SJSA1 (cell line): Measurements from ENCODE around the gene BRMS1L. TPM values are rescaled to one million over a fixed set of nuclear protein-coding genes. Genes with fewer than 3 reads are reported as not detected.
"Not testable (repeated sequence)": the region's sequence is repeated elsewhere in the genome, so short reads cannot be mapped to it uniquely, and the experiment has no call there.

ENCODE experiments used
- DNase-seq, 2 experiments: peaks; one replicate each; pipeline ENCODE4 v3.0.0-alpha.2; 2015 to 2020; ENCODE audit warnings: low spot score in 2 of 2, low read depth in 1 of 2
- H3K27ac ChIP-seq: fragments of 250-450 bp; sonication (Bioruptor Pico); 2 replicates; pipeline ENCODE4 v1.5.1; 2020; ENCODE audit warnings: mild to moderate bottlenecking, moderate library complexity
- H3K27me3 ChIP-seq: fragments of 250-450 bp; sonication (Bioruptor Pico); replicated peaks from 2 replicates; pipeline ENCODE4 v1.5.1; 2020; ENCODE audit warnings: mild to moderate bottlenecking, moderate library complexity
- H3K36me3 ChIP-seq: fragments of 250-450 bp; sonication (Bioruptor Pico); 2 replicates; pipeline ENCODE4 v1.5.1; 2020; ENCODE audit warnings: mild to moderate bottlenecking
- H3K4me1 ChIP-seq: fragments of 250-450 bp; sonication (Bioruptor Pico); replicated peaks from 2 replicates; pipeline ENCODE4 v1.6.1; 2021; ENCODE audit warnings: mild to moderate bottlenecking
- H3K4me3 ChIP-seq: fragments of 250-450 bp; sonication (Bioruptor Pico); 2 replicates; pipeline ENCODE4 v1.5.1; 2020; ENCODE audit warnings: mild to moderate bottlenecking
- H3K9me3 ChIP-seq: fragments of 250-450 bp; sonication (Bioruptor Pico); replicated peaks from 2 replicates; pipeline ENCODE4 v1.5.1; 2020; ENCODE audit warnings: mild to moderate bottlenecking
- total RNA-seq: library from RNA; depleted of rRNA; stranded (reverse); fragments of >200 nt; shearing (Covaris generic); gene quantifications from 2 replicates; pipeline ENCODE4 v1.2.3, GENCODE V29; 2014; rRNA removed

BRMS1L gene
- total RNA-seq: 3.7 and 9.9 TPM in 2 replicates

GRCh38 chr14:35826218-35826951, at the start of gene BRMS1L:
TSS of gene BRMS1L (plus strand) at chr14:35826338. CDS start at chr14:35826517, 179 bp downstream.
- peaks cover 3% of the 10 kb centered on the region for H3K36me3 ChIP-seq
- peak; percentile 91 to 98 for DNase-seq
- no peaks in the 10 kb centered on the region for H3K9me3 ChIP-seq
- H3K27ac ChIP-seq: peak within 1 kb of the TSS; percentile 78
- H3K4me3 ChIP-seq: peak within 1 kb of the TSS; percentile 70
- peaks cover 3% of the 10 kb centered on the region; the same call in 1 of the 2 replicates for H3K4me1 ChIP-seq
- no peaks in the 10 kb centered on the region for H3K27me3 ChIP-seq

- Histone ChIP-seq H3K27ac (no peak overlapping the region), H3K4me3 (no peak overlapping the region), H3K4me1 (no peaks in the 10 kb centered on the region), H3K36me3 (no peaks in the 10 kb centered on the region), H3K27me3 (no peaks in the 10 kb centered on the region), H3K9me3 (no peaks in the 10 kb centered on the region)
- no peak for DNase-seq
Measured at GRCh38 chr14:35776823-35777222, 49.3 kb upstream of the BRMS1L start.

- H3K4me1 ChIP-seq, H3K36me3 ChIP-seq, H3K27ac ChIP-seq, H3K9me3 ChIP-seq, DNase-seq, H3K27me3 ChIP-seq, H3K4me3 ChIP-seq: not testable (repeated sequence)
Measured at GRCh38 chr14:35777550-35777949, 48.6 kb upstream of the BRMS1L start.

GRCh38 chr14:35779368-35779767, 46.8 kb upstream of the BRMS1L start:
- no peaks in the 10 kb centered on the region for H3K27me3 ChIP-seq
- no peak for DNase-seq
- H3K36me3 ChIP-seq: no peaks in the 10 kb centered on the region
- no peaks in the 10 kb centered on the region for H3K9me3 ChIP-seq
- no peaks in the 10 kb centered on the region for H3K4me1 ChIP-seq
- H3K4me3 ChIP-seq: no peak overlapping the region
- no peak overlapping the region for H3K27ac ChIP-seq

- H3K4me1 ChIP-seq: peaks cover 7% of the 10 kb centered on the region; the same call in 1 of the 2 replicates
- no peaks in the 10 kb centered on the region for H3K9me3 ChIP-seq
- no peak overlapping the region for H3K4me3 ChIP-seq
- no peaks in the 10 kb centered on the region for H3K36me3 ChIP-seq
- DNase-seq: no peak
- H3K27ac ChIP-seq: no peak overlapping the region
- H3K27me3 ChIP-seq: no peaks in the 10 kb centered on the region
Measured at GRCh38 chr14:35783699-35784098, 42.4 kb upstream of the BRMS1L start.

- Histone ChIP-seq H3K27me3 (no peaks in the 10 kb centered on the region), H3K4me3 (no peak overlapping the region), H3K27ac (no peak overlapping the region), H3K4me1 (peaks cover 7% of the 10 kb centered on the region; the same call in 1 of the 2 replicates), H3K36me3 (no peaks in the 10 kb centered on the region), H3K9me3 (no peaks in the 10 kb centered on the region)
- no peak for DNase-seq
Measured at GRCh38 chr14:35786856-35787255, 39.3 kb upstream of the BRMS1L start.

GRCh38 chr14:35789651-35790050, 36.5 kb upstream of the BRMS1L start:
- H3K4me3 ChIP-seq: no peak overlapping the region
- H3K27me3 ChIP-seq: no peaks in the 10 kb centered on the region
- no peak for DNase-seq
- no peaks in the 10 kb centered on the region for H3K9me3 ChIP-seq
- H3K27ac ChIP-seq: no peak overlapping the region
- H3K36me3 ChIP-seq: no peaks in the 10 kb centered on the region
- H3K4me1 ChIP-seq: peaks cover 7% of the 10 kb centered on the region; the same call in 1 of the 2 replicates

- H3K27ac ChIP-seq: no peak overlapping the region
Measured at GRCh38 chr14:35797796-35798195, 28.3 kb upstream of the BRMS1L start.

GRCh38 chr14:35806006-35806907, 19.9 kb upstream of the BRMS1L start:
- Histone ChIP-seq H3K4me3 (no peak overlapping the region), H3K27me3 (no peaks in the 10 kb centered on the region), H3K4me1 (peaks cover 12% of the 10 kb centered on the region), H3K9me3 (no peaks in the 10 kb centered on the region), H3K36me3 (no peaks in the 10 kb centered on the region), H3K27ac (no peak overlapping the region)
- no peak for DNase-seq

More at GRCh38 chr14:35797796-35798195, 28.3 kb upstream of the BRMS1L start:
- no peak for DNase-seq
- Histone ChIP-seq H3K4me1 (no peaks in the 10 kb centered on the region), H3K9me3 (no peaks in the 10 kb centered on the region), H3K4me3 (no peak overlapping the region), H3K36me3 (no peaks in the 10 kb centered on the region), H3K27me3 (no peaks in the 10 kb centered on the region)

GRCh38 chr14:35807131-35807961, 18.8 kb upstream of the BRMS1L start:
- peaks cover 12% of the 10 kb centered on the region for H3K4me1 ChIP-seq
- no peaks in the 10 kb centered on the region for H3K9me3 ChIP-seq
- DNase-seq: no peak
- no peak overlapping the region for H3K27ac ChIP-seq
- no peaks in the 10 kb centered on the region for H3K27me3 ChIP-seq
- H3K4me3 ChIP-seq: no peak overlapping the region
- H3K36me3 ChIP-seq: no peaks in the 10 kb centered on the region

- DNase-seq: no peak
- H3K4me1 ChIP-seq: peaks cover 12% of the 10 kb centered on the region
- H3K36me3 ChIP-seq: no peaks in the 10 kb centered on the region
- H3K4me3 ChIP-seq: peak overlapping the region; percentile 53
- peak overlapping the region; percentile 15; the same call in 1 of the 2 replicates for H3K27ac ChIP-seq
- no peaks in the 10 kb centered on the region for H3K9me3 ChIP-seq
- no peaks in the 10 kb centered on the region for H3K27me3 ChIP-seq
Measured at GRCh38 chr14:35808076-35808637, 18.0 kb upstream of the BRMS1L start.

GRCh38 chr14:35808638-35809563, 17.2 kb upstream of the BRMS1L start, which contains the start of gene RALGAPA1:
TSS of gene RALGAPA1 (minus strand) at chr14:35809295. CDS start at chr14:35808835, 460 bp downstream.
- H3K4me1 ChIP-seq, H3K27me3 ChIP-seq, H3K9me3 ChIP-seq, H3K36me3 ChIP-seq: not testable (repeated sequence)
- Histone ChIP-seq H3K4me3 (peak within 1 kb of the TSS; percentile 53), H3K27ac (peak within 1 kb of the TSS; percentile 15; the same call in 1 of the 2 replicates)
- DNase-seq: peak; percentile 89 to 93
